GM21825 (cell line): Measurements from ENCODE around the gene WRNIP1.

Experiments
- ATAC-seq: cut with Tn5 transposase; IDR thresholded peaks from one replicate; pipeline ENCODE4 v1.9.1; 2021; ENCODE audit warnings: mild to moderate bottlenecking, moderate library complexity; ENCODE audit not compliant: unreplicated experiment

WRNIP1 gene

GRCh38 chr6:2802521-2803060 is 37.4 kb downstream of the WRNIP1 start:
- ATAC-seq = no peak

- ATAC-seq = no peak
Measured at GRCh38 chr6:2803731-2804429, 38.7 kb downstream of the WRNIP1 start.

- no peak for ATAC-seq
Measured at GRCh38 chr6:2804516-2804915, 39.3 kb downstream of the WRNIP1 start.

DNA sequence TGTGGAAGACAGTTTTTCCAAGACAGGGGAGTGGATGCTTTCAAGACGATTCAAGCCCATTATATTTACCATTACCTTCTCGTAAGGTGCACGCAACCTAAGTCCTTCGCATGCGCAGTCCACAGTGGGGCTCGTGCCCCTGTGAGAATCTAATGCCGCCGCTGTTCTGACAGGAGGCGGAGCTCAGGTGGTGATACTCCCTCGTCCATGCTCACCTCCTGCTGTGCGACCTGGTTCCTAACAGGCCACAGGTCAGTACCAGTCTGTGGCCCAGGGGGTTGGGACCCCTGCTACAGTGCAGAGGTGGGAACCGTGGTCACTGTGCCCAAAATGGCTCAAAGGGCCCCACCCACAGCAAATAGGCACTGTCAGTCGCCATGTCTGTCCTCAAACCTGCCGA is 39.8 kb downstream of the WRNIP1 start:
- no peak for ATAC-seq

DNA sequence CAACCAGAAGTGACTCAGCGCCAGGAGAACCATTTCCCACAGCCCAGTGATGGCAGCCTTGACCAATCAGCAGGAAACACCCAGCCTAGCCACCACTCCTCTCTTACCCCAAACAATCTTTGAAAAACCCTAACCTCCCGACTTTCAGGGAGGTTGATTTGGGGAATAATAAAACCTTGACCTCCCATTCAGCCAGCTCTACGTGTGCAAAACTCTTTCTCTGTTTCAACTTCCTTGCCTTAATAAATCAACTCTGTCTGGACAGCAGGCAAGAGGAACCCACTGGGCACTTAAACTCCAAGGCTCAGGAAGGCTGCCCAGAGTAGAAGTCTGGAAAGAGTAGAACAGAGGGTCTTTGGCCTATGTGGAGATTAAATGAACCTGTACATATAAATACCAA is 41.5 kb downstream of the WRNIP1 start:
- ATAC-seq = no peak

DNA sequence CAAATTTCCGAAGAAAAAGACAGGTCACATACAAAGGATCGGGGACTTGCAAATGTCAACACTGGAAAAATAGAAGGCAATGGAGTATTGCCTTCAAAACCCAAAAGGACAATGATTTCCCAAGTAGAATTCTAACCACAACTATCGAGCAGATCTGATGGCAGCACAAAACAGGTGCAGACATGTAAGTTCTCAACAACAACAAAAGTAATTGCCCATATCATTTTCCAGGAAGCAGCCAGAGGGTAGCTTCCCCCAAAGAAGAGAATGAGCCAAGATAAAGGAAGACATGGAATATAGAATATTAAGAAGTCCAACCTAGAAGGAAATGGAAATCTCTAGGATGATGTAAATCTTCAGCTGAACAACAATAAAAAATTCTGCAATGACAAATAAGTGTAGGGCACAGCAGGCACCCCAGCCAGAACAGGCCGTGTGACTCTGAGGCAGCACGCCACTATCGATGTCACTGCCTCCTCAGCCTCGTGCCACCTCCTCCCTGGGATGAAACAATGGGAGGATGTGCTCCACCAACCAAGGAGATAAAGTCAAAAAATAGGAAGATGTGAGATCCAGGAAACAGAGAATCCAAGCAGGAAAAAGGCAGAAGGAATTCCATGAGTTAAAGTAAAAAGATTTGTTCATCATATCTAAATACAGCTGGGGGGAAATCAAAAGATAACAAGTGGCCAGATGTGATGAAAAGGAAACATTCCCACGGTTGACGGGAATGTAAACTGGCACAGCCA is 42.3 kb downstream of the WRNIP1 start:
- ATAC-seq = no peak

DNA sequence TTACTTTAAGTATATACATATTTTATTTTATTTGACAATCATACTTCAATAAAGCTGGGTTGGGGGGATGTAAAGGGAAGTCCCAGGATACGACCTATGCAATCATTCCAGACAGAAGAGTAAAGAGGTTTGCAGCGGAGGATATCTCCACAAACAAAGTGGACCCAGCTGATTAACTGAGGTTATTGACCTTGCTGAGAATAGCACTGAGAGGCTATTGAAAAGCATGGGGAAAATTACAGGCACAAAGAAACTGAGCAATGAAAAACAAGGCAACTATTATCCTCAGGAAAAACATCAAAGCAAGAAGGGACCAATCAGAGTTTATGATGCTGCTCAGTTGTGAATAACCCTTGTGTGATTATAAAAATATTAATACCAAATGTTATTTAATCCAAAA is 43.8 kb downstream of the WRNIP1 start:
- ATAC-seq = no peak

- no peak for ATAC-seq
Measured at GRCh38 chr6:2810092-2810671, 45.0 kb downstream of the WRNIP1 start.

DNA sequence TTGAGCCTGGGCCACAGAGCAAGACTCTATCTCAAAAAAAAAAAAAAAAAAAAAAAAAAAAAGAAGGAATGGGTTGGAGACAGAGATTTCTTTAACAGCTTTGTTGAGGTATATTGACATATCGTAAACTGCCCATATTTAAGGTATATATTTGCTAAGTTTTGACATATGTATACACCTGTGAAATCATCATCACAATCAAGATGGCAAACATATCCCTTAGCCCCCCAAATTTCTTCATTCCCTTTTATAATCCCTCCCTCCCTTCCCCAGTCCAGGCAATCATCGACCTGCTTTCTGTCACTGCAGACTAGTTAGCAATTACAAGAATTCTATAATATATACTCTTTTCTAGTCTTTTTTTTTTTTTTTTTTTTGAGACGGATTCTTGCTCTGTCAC is 47.5 kb downstream of the WRNIP1 start:
- ATAC-seq = no peak

DNA sequence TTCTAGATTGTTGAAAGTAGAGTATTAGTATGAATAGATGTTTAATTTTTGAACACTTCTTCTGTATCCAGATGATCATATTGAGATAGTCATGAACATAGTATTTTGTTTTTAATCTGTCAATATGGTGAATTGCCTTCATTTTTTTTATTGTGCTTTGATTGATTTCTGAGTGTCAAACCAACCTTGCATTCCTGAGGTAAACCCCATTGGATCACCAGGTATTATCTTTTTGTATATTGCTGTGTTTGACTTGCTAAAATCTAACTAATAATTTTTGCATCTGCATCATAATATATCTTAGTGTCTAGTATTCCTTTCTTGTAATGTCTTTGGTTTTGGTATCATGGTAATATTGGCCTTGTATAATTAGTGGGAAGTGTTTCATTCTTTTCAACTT is 51.0 kb downstream of the WRNIP1 start:
- no peak for ATAC-seq

GRCh38 chr6:2817903-2818443 is 52.8 kb downstream of the WRNIP1 start:
- ATAC-seq = no peak

GRCh38 chr6:2818593-2818992 is 53.4 kb downstream of the WRNIP1 start:
- ATAC-seq = no peak

- no peak for ATAC-seq
Measured at GRCh38 chr6:2819115-2819514, 53.9 kb downstream of the WRNIP1 start.

- ATAC-seq = no peak
Measured at GRCh38 chr6:2819978-2820377, 54.8 kb downstream of the WRNIP1 start.

GRCh38 chr6:2820415-2820814 is 55.2 kb downstream of the WRNIP1 start:
- no peak for ATAC-seq

DNA sequence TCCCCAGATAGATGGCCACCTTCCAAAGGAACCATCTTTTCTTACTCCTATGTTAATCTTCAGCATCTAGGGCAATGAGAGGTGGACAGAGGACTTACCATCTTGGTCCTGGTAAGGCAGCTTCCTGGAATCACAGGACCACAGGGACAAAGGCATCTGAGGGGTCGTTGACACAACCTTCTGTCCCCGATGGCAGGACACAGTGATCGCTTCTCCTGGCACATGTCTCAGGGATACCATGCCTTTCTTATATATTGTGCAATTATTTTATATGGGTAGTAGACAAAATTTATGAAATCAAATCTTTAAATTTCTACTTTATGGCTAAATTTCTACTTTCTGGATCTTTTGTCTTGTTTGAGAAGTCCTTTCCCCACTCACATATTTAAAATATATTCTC is 56.4 kb downstream of the WRNIP1 start:
- ATAC-seq = no peak

DNA sequence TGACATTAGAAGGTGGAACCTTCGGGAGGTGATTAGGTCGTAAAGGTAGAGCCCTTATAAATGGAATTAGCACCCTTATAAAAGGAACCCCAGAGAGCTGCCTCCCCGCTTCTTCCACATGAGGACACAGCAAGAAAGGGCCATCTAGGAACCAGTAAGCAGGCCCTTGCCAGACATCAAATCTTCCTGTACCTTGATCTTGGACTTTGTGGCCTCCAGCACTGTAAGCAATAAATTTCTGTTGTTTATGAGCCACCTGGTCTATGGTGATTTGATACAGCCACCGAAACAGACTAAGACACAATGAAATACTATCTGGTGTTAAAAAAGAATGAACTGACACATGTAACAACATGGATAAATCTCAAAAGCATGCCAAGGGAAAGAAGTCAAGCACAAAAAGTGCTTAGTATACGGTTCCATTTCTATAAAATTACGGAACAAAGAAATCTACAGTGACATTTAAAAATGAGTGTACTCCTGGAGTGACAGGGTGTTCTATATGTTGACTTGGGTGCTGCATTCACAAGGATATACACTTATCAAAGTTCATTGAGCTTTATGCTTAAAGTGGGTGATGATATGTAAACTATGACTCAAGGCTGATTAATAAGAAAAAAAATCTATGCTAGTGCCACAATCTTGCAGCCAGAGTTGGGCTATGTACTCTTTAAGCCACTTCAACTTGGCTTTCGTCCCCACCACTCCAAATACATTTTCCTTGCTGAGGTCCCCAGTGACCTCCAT is 58.1 kb downstream of the WRNIP1 start:
- no peak for ATAC-seq

GRCh38 chr6:2826131-2826530 is 60.9 kb downstream of the WRNIP1 start:
- ATAC-seq = no peak

DNA sequence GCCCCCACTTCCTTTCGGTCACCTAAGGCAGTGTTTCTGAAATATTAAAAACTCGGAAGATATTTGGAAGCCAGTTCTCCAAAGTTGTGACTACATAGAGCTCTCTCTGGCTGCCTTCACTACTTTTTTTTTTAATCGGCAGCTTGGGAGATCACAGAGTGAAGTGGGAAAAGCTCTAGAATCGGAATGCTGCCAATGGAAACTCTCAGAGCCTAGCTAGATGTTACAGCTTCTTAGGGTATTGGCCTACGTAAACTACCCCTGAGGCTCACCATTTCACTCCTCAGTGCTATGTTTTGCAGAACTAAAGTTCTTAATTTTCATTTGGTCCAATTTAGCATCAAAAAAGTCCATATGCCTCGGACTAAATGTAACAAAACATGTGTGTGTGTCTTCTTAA is 61.9 kb downstream of the WRNIP1 start:
- ATAC-seq = no peak

DNA sequence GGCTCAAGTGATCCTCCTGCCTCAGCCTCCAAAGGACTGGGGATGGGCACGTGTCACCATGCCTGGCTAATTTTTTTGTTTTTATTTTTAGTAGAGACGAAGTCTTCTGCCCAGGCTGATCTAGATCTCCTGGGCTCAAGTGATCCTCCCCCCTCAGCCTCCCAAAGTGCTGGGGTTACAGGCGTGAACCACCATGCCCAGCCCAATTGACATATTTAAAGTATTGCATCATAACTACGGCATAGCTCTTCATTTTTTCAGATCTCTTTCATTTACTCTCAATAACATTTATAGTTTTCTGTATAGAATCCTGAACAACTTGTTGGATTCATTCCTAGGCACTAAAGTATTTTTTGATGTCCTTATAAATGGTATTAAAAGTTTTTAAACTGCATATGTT is 63.4 kb downstream of the WRNIP1 start:
- no peak for ATAC-seq

DNA sequence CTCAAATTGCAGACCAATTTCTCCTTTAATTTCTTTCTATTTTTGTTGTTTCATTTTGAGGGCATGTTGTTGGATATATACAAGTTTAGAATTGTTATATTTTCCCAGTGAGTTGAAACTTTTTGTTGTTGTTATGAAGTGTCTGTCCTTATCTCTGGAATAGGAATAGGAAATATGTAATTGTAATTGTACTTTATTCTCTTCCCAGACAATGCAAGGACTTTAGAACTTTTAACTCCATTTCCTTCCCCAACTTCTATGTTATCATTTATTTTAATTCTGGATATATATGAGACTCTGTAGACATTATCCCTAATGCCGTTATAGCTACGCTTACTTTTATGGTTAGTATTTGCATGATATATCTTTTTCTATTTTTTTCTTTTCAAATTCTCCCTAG is 64.1 kb downstream of the WRNIP1 start:
- no peak for ATAC-seq
